GM18505 (cell line): Measurements from ENCODE around the gene SNX3.

ENCODE experiments used
- ATAC-seq: cut with Tn5 transposase; IDR thresholded peaks from one replicate; pipeline ENCODE4 v1.9.1; 2021; ENCODE audit not compliant: unreplicated experiment
- POLR2A ChIP-seq: IDR thresholded peaks from 4 replicates; pipeline ENCODE4 v1.6.1; 2011; ENCODE audit warnings: borderline replicate concordance; ENCODE audit not compliant: insufficient read depth, insufficient read length; ENCODE audit errors: extremely low read depth

SNX3 gene

DNA sequence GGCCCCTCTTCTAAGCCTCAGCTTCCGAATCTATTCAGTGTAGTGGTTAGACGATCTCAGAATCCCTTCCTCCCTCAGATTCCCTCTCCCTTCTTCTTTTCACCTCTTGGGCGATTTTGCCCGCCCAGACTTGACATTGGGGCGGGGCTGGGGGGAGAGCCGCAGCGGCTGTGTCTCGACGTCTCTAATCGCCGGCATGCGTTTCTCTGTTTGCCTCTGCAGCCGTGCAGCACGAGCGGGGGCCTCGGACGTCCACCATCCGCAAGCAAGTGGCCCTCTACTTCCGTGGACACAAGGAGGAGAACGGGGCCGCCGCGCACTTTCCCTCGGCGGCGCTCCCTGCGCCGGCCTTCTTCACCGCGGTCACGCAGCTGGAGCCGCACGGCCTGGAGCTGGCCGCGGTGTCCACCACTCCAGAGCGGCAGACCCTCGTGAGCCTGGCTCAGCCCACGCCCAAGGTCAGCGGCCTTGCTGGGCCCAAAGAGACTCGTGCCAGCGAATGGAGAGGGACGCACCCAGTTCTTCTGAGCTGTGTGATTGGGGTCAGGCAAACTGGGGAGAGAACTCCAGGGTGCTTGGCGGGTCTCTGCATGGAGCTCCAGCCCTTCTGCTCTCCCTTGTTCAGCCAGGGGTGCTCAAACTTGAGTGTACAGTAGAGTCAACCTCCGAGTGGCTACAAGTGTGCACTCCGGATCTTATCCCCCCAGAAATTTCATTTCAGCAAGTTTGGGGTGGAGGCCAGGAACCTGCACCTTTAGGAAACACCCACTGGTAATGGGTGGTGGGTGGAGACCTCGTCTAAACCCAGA lies 84.4 kb downstream of the SNX3 start:
- no peak for TF ChIP-seq POLR2A
- ATAC-seq: no peak

DNA sequence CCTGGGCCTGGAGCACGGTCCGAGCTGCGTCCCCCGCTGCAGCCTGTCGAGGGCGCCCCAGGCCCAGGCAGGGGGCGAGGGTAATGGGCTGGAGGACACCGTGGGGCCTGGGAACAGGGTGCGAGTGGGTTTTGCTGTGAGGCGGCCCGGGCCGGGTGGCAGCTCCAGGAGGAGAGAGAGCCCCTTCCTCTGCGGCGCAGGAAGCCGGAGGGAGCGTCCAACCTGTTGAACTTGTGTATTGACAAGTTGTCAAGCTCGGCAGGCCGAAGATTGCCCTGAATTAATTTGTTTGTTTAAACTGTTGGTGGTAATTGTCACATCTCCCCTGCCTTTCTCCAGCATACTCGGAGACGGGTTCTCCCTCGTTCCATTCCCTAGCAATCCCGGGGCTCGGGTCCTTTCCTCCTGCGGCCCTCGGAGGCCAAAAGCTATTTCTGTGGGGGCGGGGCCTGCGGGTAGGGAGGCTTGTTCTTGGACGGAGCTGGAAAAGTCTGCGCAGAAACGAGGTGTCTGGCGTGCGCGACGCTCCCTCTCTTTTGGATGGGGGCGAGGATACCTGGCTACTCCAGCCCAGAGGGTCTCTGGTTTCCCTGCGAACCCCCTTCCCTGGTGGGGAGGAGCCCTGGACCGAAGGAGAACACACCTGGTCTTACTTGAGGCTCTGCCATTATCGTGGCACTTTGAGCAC lies 85.1 kb downstream of the SNX3 start:
- no peak for ATAC-seq
- no peak for TF ChIP-seq POLR2A

GRCh38 chr6:108175176-108175591 lies 85.7 kb downstream of the SNX3 start:
- ATAC-seq: no peak
- TF ChIP-seq POLR2A: no peak

GRCh38 chr6:108174371-108175175 lies 86.3 kb downstream of the SNX3 start:
- TF ChIP-seq POLR2A: no peak
- no peak for ATAC-seq

- TF ChIP-seq POLR2A: no peak
- no peak for ATAC-seq
These were observed 88.8 kb downstream of the SNX3 start for GRCh38 chr6:108171918-108172516.

DNA sequence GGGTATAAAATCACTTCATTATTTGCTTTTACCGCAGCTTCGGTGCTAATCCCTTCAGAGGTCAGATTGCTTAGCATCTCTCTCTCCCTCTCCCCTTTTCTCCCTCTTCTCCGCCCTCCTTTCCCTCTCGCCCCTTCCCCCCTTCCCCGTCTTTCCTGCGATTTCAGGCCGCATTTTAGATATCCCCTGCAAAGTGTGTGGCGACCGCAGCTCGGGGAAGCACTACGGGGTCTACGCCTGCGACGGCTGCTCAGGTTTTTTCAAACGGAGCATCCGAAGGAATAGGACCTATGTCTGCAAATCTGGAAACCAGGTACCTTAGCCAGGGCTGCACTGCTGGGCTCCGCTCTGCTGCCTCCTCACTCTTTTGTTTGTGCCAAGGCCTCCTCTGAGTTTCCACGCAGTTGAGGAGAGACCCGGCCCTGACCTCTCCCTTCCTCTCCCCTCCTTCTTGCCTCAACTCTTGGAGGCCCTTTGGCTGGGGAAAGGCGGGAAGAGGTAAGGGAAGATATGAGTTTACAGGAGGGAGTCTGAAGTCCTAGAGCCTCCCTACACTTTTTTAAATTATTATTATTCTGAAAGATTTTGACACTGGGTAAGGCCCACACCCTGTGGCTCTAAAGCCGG lies 89.4 kb downstream of the SNX3 start:
- no peak for ATAC-seq
- no peak for TF ChIP-seq POLR2A

DNA sequence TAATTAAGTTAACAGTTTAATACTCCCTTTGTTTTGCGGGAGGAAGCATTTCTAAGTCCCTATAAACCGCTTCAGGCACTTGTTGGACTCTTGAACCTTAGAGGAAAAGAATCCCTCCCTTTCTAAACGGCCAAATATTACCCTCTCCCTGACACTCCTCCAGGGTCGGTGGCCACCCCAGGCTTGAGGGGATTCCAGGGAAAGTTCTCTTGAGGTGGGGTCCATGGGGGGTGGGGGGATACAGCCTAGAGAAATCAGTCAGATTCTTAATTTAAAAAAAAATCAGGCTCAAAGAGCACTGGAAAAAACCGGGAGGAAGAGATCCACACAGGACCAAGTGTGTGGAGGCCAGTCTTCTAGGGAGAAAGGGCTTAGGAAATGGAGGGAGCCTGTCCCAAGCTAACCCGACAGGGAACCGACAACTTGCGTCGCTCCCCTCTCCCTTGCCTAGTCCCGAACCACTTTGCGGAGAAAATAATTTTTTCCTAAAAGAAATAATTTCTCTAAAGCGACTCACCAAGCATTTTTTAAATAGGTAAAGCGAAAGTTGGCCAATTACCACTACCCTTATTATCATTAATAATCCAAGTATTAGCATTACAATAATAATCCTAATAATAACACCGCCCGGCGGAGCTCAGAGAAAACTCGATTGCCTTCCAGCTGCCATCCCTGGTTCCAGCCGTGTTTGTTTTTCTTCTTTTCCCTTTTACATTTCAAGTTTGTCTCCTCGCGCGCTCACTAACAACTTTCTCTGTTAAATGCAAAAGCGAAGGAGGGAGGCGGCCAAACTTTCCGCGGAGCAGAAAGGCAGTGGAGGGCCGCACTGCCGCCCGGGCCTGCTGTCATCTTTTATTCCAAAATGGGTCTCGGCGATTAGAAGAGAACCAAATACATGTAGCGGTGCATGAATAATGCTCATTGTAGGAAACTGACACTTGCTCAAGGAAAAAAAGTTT lies 90.2 kb downstream of the SNX3 start:
- no peak for ATAC-seq

DNA sequence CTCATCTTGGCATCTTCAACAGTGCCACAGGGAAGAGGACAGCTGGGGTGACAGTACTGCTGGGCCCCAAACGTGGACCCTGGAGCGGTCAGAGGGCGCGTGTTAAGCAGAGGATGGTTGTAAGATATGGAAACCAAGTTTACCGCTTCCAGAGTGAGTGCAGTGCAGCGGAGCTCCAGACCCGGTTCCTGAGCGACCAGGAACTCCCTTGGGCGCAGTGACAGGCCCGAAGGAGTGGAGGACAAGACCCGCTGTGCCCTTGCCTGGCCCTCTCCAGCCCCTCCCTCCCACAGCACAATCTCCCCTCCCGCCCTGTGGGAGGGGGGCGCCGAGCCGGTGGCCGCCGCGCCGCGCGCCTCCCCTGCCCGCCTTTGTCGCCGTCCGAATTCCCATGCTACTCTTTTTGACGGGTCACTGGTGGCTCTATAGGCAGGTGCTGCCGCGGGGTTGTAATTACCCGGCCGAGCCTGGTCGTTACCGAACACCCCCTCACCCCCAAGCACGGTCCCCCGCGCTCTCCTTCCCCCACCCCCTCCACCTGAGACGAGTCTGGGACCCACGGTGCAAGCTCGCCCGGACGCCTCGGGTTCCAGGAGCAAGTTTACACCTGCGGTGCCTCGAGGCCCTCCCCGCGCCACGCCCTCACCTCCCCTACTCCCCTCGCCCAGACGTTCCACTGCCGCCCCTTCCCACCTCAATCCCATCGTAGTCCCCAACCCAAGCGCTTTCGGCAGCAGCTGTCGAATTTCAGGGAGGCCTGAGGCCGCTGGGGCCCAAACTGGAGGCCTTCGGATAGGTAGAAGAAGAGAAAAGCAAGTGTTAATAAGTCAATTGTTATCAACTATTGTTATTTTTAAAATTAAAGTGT lies 91.1 kb downstream of the SNX3 start:
- no peak for ATAC-seq
- no peak for TF ChIP-seq POLR2A

More for the DNA sequence above, 90.2 kb downstream of the SNX3 start:
- TF ChIP-seq POLR2A: no peak

DNA sequence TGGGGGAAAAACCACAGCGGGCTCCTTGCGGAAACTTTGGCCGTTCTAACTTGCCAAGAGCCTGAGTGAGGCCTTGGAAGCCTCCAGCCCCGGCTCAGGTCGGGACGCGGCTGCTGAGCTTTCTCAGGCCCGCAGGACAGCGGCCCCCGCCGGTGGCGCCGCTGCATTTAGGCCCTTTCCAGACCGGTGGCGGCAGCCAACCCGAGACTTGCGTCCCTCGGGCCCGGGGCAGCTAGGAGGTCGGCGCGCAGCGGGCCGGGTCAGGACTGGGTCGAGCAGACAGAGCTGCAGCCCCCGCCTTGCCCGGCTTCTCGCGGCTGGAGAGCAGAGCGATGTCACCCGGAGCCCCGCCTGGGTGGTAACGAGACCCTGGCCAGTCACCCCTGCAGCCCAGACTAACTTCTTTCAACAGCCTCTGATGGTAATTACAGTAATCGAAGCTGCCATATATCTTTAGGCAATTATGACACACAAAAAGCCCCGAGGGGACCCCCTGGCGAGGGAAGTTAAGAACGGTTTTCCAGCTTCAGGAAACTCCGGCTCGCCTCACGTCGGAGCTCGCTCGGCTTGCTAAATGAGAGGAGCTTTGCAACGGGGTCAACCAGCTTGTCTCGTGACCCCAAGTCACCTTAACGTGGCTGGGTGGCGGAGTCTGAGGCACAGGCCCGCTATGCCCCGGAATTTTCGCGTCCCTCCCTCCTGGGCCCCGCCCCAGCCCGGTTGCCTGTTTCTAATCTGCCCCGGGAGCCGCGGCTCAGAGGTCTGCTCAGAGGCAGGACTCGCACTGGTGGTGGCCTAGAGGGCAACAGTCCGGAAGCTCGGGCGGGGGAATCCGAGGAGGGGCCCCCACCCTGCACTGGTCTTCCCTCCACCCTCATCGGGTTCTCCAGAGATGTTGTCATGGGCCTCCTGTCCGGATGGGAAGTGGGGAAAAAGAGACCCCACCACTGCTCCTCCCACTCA lies 92.1 kb downstream of the SNX3 start:
- ATAC-seq: no peak
- no peak for TF ChIP-seq POLR2A

- ATAC-seq: no peak
- no peak for TF ChIP-seq POLR2A
These were observed 92.8 kb downstream of the SNX3 start for GRCh38 chr6:108168090-108168463.
